ENCODE data around the gene VTI1A.

DNA sequence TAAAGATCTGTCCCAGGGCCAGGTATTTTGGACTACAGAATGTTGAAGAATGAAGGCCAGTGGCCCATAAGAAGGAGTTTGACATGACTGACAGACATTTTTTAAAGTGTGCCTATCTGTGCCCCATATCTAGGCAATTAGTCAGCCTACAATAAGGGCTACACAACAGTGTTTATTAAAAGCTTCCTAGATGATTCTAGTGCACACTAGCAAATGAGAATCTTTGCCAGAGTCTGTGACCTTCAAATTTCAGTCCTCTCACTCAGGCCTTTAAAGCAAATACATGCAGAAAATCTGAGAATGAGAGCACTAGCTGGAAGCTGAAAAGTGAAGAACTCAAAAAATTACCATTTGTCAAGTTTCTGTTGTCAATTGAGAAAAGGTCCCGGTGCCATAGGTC, 208.7 kb downstream of the VTI1A start:
- TF ChIP-seq, protein P1, sequence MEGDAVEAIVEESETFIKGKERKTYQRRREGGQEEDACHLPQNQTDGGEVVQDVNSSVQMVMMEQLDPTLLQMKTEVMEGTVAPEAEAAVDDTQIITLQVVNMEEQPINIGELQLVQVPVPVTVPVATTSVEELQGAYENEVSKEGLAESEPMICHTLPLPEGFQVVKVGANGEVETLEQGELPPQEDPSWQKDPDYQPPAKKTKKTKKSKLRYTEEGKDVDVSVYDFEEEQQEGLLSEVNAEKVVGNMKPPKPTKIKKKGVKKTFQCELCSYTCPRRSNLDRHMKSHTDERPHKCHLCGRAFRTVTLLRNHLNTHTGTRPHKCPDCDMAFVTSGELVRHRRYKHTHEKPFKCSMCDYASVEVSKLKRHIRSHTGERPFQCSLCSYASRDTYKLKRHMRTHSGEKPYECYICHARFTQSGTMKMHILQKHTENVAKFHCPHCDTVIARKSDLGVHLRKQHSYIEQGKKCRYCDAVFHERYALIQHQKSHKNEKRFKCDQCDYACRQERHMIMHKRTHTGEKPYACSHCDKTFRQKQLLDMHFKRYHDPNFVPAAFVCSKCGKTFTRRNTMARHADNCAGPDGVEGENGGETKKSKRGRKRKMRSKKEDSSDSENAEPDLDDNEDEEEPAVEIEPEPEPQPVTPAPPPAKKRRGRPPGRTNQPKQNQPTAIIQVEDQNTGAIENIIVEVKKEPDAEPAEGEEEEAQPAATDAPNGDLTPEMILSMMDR (IDR thresholded peaks at IDR 0.05): no peak
- no peak for TF ChIP-seq POLR2A (IDR thresholded peaks at IDR 0.05)
